WERI-Rb-1 (cell line): ENCODE results near the gene PCYOX1L.

Experiments used
- DNase-seq: peaks from one replicate; pipeline ENCODE4 v3.0.0-alpha.2; 2020
- H3K27ac ChIP-seq: fragments of 250-450 bp; sonication (Bioruptor Pico); 2 replicates; pipeline ENCODE4 v1.5.1; 2020; ENCODE audit warnings: mild to moderate bottlenecking, moderate library complexity
- H3K27me3 ChIP-seq: fragments of 250-450 bp; sonication (Bioruptor Pico); 2 replicates; pipeline ENCODE4 v1.5.1; 2021; ENCODE audit warnings: mild to moderate bottlenecking, low read depth, moderate library complexity; ENCODE audit not compliant: insufficient read depth, severe bottlenecking
- H3K36me3 ChIP-seq: fragments of 250-450 bp; sonication (Bioruptor Pico); 2 replicates; pipeline ENCODE4 v1.5.1; 2020; ENCODE audit warnings: mild to moderate bottlenecking, moderate library complexity
- H3K4me3 ChIP-seq: 2 replicates; pipeline ENCODE4 v1.5.1; 2011; ENCODE audit warnings: low read depth, mild to moderate bottlenecking, control low read depth, low read length
- H3K9me3 ChIP-seq: fragments of 250-450 bp; sonication (Bioruptor Pico); 2 replicates; pipeline ENCODE4 v1.5.1; 2021; ENCODE audit warnings: mild to moderate bottlenecking, moderate library complexity; ENCODE audit not compliant: severe bottlenecking
- TF ChIP-seq, protein P1 (sequence below): IDR thresholded peaks from 2 replicates; pipeline ENCODE4 v1.5.1; 2011; ENCODE audit warnings: low read depth, mild to moderate bottlenecking, control low read depth, inconsistent platforms, low read length

PCYOX1L gene

GRCh38 chr5:149406979-149407306 lies 49.1 kb downstream of the PCYOX1L start:
- Histone ChIP-seq H3K36me3 (no peaks in the 10 kb centered on the region), H3K9me3 (no peaks in the 10 kb centered on the region), H3K4me3 (no peak overlapping the region), H3K27ac (no peak overlapping the region; the same call in 1 of the 2 replicates), H3K27me3 (no peaks in the 10 kb centered on the region)
- no peak for DNase-seq
- TF ChIP-seq, protein P1, sequence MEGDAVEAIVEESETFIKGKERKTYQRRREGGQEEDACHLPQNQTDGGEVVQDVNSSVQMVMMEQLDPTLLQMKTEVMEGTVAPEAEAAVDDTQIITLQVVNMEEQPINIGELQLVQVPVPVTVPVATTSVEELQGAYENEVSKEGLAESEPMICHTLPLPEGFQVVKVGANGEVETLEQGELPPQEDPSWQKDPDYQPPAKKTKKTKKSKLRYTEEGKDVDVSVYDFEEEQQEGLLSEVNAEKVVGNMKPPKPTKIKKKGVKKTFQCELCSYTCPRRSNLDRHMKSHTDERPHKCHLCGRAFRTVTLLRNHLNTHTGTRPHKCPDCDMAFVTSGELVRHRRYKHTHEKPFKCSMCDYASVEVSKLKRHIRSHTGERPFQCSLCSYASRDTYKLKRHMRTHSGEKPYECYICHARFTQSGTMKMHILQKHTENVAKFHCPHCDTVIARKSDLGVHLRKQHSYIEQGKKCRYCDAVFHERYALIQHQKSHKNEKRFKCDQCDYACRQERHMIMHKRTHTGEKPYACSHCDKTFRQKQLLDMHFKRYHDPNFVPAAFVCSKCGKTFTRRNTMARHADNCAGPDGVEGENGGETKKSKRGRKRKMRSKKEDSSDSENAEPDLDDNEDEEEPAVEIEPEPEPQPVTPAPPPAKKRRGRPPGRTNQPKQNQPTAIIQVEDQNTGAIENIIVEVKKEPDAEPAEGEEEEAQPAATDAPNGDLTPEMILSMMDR, result no peak

DNA sequence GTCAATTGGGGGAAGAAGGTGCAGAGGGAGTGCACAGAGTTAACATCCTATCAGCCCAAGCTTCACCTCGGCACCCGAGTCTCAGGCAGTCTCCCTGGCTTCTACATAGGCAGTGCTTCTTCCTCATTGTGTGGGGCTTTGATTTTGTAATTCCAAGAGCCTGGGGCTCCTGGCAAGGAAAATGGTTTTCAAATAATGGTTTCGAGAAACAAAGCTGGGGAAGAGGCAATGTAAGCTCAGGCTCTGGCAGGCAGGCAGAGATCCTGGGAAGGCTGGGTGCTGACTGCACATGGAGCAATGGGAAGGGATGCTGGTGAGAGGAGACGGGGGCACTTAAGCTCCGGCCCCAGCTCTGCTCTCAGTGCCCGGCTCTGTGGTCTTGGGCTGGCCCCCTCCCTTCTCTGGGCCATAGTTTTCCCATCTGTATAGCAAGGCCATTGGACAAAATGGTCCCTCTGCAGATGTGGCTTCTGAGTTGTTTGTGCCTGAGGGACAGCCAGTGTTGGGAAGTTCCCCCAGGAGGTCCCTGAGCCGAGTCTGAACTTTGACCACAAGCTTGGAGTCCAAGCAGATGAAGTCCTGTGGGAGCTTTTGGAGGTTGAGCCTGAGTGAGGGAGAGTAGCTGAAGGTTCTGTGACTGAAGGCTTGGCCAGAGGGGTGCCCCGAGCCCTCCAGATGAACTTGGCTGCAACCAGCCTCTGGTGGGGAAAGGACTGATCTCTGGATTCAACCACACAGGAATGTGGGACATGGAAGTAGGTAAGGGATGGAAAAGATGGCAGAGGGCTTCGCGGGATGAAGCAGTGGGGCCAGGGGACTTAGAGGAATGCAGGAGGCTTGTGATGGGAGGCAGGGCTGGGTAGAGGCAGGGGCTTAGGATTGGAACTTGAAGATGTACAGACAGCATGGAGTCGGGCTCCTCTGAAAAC lies 49.7 kb downstream of the PCYOX1L start:
- H3K4me3 ChIP-seq, result no peak overlapping the region
- H3K9me3 ChIP-seq, result no peaks in the 10 kb centered on the region
- H3K27me3 ChIP-seq, result no peaks in the 10 kb centered on the region
- H3K27ac ChIP-seq, result no peak overlapping the region
- DNase-seq, result no peak
- TF ChIP-seq, protein P1, result no peak
- H3K36me3 ChIP-seq, result no peaks in the 10 kb centered on the region

GRCh38 chr5:149408252-149409099 lies 50.6 kb downstream of the PCYOX1L start:
- H3K36me3 ChIP-seq, result no peaks in the 10 kb centered on the region
- H3K9me3 ChIP-seq, result no peaks in the 10 kb centered on the region
- no peaks in the 10 kb centered on the region for H3K27me3 ChIP-seq
- TF ChIP-seq, protein P1, result no peak
- DNase-seq, result no peak
- H3K27ac ChIP-seq, result no peak overlapping the region
- no peak overlapping the region for H3K4me3 ChIP-seq

- Histone ChIP-seq H3K27ac (no peak overlapping the region), H3K9me3 (no peaks in the 10 kb centered on the region), H3K27me3 (no peaks in the 10 kb centered on the region), H3K36me3 (no peaks in the 10 kb centered on the region), H3K4me3 (no peak overlapping the region)
- TF ChIP-seq, protein P1, result no peak
- DNase-seq, result no peak
These were observed 51.6 kb downstream of the PCYOX1L start for GRCh38 chr5:149409268-149409948.

- no peak for DNase-seq
- no peak overlapping the region for H3K27ac ChIP-seq
- H3K4me3 ChIP-seq, result no peak overlapping the region
- TF ChIP-seq, protein P1, result no peak
- H3K36me3 ChIP-seq, result no peaks in the 10 kb centered on the region
- H3K9me3 ChIP-seq, result no peaks in the 10 kb centered on the region
- H3K27me3 ChIP-seq, result no peaks in the 10 kb centered on the region
These were observed 52.2 kb downstream of the PCYOX1L start for GRCh38 chr5:149410071-149410470.
